ENCODE results near the gene NFE2L2. TPM values are rescaled to one million over a fixed set of nuclear protein-coding genes. Genes with fewer than 3 reads are reported as not detected.

NFE2L2 gene
- total and polyA plus RNA-seq, 2 experiments from 2014 or later = 35.0 to 39.1 TPM

DNA sequence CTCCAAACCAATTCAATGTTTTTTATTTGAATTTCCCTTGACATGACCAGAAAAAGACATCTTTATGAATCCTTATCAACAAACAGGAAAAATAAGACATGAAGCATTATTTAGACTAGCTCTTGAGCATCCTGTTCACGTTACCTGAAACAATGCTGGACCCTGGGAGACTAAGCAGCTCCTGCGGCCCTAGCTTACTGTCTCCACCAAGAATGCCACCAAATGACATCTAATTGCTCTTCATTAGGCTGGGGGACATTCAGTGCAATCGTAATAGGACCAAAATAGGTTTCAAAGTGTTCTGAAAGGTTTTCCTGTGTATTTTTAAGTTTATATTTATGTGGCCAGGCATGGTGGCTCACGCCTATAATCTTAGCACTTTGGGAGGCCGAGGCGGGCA is 25.5 kb downstream of the NFE2L2 start:
- Mint-ChIP-seq H3K36me3 (ENCODE audit: low read depth) (peaks cover 2% of the 10 kb centered on the region; the same call in 2 of the 3 replicates), H3K27me3 (ENCODE audit: insufficient read depth, low read depth, poor library complexity) (peaks cover 5% of the 10 kb centered on the region), H3K4me1 (peaks cover 37% of the 10 kb centered on the region), H3K9me3 (no peaks in the 10 kb centered on the region), H3K27ac (no peak overlapping the region), H3K4me3 (no peak overlapping the region)
- peaks cover 63% of the 10 kb centered on the region for H4K20me1 ChIP-seq (replicated peaks; ENCODE audit: insufficient read depth)
- no peaks in the 10 kb centered on the region for H3F3A ChIP-seq (replicated peaks; ENCODE audit: low read depth)
- no peaks in the 10 kb centered on the region for H3K27me3 ChIP-seq (ENCODE audit: insufficient read depth)
- peaks cover 27% of the 10 kb centered on the region for H3K4me1 ChIP-seq (ENCODE audit: insufficient read depth)
- H3K4me2 ChIP-seq = no peak overlapping the region
- H3K27ac ChIP-seq (ENCODE audit: low read depth) = no peak overlapping the region
- no peak overlapping the region for H3K4me3 ChIP-seq
- no peak overlapping the region for H2AFZ ChIP-seq
- no peaks in the 10 kb centered on the region; the same call in 1 of the 2 replicates for H3K9me2 ChIP-seq (ENCODE audit: insufficient read depth)
- H3K36me3 ChIP-seq (ENCODE audit: insufficient read depth) = no peaks in the 10 kb centered on the region
- ATAC-seq (no peak), DNase-seq (ENCODE audit: low spot score) (no peak)
- H3K79me2 ChIP-seq (replicated peaks; ENCODE audit: insufficient read depth) = peaks cover 91% of the 10 kb centered on the region
- TF ChIP-seq EZH2phosphoT487 (IDR thresholded peaks at IDR 0.05; ENCODE audit: unreplicated experiment) (no peak), NANOG (IDR thresholded peaks at IDR 0.05; ENCODE audit: borderline replicate concordance) (no peak), JUNB (IDR thresholded peaks at IDR 0.05; ENCODE audit: unreplicated experiment) (no peak), POLR2AphosphoS5 (IDR thresholded peaks at IDR 0.05; ENCODE audit: low read depth) (no peak), CREB1 (CRISPR knock-in tag; IDR thresholded peaks at IDR 0.05; ENCODE audit: low read depth) (no peak)
- TF ChIP-seq, protein P1, sequence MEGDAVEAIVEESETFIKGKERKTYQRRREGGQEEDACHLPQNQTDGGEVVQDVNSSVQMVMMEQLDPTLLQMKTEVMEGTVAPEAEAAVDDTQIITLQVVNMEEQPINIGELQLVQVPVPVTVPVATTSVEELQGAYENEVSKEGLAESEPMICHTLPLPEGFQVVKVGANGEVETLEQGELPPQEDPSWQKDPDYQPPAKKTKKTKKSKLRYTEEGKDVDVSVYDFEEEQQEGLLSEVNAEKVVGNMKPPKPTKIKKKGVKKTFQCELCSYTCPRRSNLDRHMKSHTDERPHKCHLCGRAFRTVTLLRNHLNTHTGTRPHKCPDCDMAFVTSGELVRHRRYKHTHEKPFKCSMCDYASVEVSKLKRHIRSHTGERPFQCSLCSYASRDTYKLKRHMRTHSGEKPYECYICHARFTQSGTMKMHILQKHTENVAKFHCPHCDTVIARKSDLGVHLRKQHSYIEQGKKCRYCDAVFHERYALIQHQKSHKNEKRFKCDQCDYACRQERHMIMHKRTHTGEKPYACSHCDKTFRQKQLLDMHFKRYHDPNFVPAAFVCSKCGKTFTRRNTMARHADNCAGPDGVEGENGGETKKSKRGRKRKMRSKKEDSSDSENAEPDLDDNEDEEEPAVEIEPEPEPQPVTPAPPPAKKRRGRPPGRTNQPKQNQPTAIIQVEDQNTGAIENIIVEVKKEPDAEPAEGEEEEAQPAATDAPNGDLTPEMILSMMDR (conservative IDR thresholded peaks at IDR 0.05; ENCODE audit: low read depth in 2 of 2) = no peak
- TF ChIP-seq, protein P2, sequence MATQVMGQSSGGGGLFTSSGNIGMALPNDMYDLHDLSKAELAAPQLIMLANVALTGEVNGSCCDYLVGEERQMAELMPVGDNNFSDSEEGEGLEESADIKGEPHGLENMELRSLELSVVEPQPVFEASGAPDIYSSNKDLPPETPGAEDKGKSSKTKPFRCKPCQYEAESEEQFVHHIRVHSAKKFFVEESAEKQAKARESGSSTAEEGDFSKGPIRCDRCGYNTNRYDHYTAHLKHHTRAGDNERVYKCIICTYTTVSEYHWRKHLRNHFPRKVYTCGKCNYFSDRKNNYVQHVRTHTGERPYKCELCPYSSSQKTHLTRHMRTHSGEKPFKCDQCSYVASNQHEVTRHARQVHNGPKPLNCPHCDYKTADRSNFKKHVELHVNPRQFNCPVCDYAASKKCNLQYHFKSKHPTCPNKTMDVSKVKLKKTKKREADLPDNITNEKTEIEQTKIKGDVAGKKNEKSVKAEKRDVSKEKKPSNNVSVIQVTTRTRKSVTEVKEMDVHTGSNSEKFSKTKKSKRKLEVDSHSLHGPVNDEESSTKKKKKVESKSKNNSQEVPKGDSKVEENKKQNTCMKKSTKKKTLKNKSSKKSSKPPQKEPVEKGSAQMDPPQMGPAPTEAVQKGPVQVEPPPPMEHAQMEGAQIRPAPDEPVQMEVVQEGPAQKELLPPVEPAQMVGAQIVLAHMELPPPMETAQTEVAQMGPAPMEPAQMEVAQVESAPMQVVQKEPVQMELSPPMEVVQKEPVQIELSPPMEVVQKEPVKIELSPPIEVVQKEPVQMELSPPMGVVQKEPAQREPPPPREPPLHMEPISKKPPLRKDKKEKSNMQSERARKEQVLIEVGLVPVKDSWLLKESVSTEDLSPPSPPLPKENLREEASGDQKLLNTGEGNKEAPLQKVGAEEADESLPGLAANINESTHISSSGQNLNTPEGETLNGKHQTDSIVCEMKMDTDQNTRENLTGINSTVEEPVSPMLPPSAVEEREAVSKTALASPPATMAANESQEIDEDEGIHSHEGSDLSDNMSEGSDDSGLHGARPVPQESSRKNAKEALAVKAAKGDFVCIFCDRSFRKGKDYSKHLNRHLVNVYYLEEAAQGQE (IDR thresholded peaks at IDR 0.05; ENCODE audit: unreplicated experiment) = no peak
- TF ChIP-seq, protein P3, sequence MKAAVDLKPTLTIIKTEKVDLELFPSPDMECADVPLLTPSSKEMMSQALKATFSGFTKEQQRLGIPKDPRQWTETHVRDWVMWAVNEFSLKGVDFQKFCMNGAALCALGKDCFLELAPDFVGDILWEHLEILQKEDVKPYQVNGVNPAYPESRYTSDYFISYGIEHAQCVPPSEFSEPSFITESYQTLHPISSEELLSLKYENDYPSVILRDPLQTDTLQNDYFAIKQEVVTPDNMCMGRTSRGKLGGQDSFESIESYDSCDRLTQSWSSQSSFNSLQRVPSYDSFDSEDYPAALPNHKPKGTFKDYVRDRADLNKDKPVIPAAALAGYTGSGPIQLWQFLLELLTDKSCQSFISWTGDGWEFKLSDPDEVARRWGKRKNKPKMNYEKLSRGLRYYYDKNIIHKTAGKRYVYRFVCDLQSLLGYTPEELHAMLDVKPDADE (IDR thresholded peaks at IDR 0.05) = no peak

DNA sequence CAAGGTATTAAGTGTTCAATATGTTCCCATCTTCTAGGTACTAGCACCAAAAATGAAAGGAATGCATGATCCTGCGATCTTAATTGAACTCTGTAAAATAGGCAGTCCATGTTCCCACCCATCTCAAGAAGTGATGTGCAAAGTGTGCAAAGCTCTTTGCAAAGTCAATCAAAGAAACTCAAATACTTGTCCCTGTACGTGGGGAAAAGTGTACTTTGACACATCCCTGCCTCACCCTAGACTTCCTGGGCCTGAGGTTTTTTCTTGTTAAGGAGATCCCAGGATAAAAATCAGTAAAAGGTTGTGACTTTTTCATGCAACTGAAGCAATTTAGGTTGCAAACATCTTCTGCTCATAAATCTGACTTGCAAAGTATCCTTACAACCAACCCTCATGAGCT is 26.6 kb downstream of the NFE2L2 start:
- Histone ChIP-seq H3K4me3 (no peak overlapping the region), H3F3A (replicated peaks; ENCODE audit: low read depth) (no peaks in the 10 kb centered on the region), H3K4me1 (ENCODE audit: insufficient read depth) (peaks cover 23% of the 10 kb centered on the region), H3K27ac (ENCODE audit: low read depth) (no peak overlapping the region), H3K9me2 (ENCODE audit: insufficient read depth) (no peaks in the 10 kb centered on the region), H3K36me3 (ENCODE audit: insufficient read depth) (peaks cover 7% of the 10 kb centered on the region), H2AFZ (no peak overlapping the region), H4K20me1 (replicated peaks; ENCODE audit: insufficient read depth) (peaks cover 62% of the 10 kb centered on the region), H3K4me2 (no peak overlapping the region), H3K79me2 (replicated peaks; ENCODE audit: insufficient read depth) (peaks cover 80% of the 10 kb centered on the region), H3K27me3 (ENCODE audit: insufficient read depth) (no peaks in the 10 kb centered on the region)
- no peak overlapping the region for H3K4me3 Mint-ChIP-seq
- TF ChIP-seq, protein P1 (conservative IDR thresholded peaks at IDR 0.05; ENCODE audit: low read depth in 2 of 2) = no peak
- TF ChIP-seq POLR2AphosphoS5 (IDR thresholded peaks at IDR 0.05; ENCODE audit: low read depth) (no peak), ZNF331 (CRISPR knock-in tag; IDR thresholded peaks at IDR 0.05; ENCODE audit: low read depth) (no peak), ZNF114 (CRISPR knock-in tag; IDR thresholded peaks at IDR 0.05) (no peak)
- no peak for DNase-seq (ENCODE audit: low spot score)
- peaks cover 30% of the 10 kb centered on the region for H3K4me1 Mint-ChIP-seq
- no peak for ATAC-seq
- no peaks in the 10 kb centered on the region for H3K9me3 Mint-ChIP-seq
- H3K27ac Mint-ChIP-seq = no peak overlapping the region
- H3K27me3 Mint-ChIP-seq (ENCODE audit: insufficient read depth, low read depth, poor library complexity) = peaks cover 5% of the 10 kb centered on the region
- H3K36me3 Mint-ChIP-seq (ENCODE audit: low read depth) = peaks cover 10% of the 10 kb centered on the region

Data from GM23338 (cell line).